K562 (cell line): Measurements from ENCODE around the gene KCNK18. TPM values are rescaled to one million over a fixed set of nuclear protein-coding genes. Genes with fewer than 3 reads are reported as not detected.

Experiments
- ATAC-seq: fragments of 200-7000 bp; cut with Tn5 transposase; 3 replicates; pipeline ENCODE4 v1.9.1; 2020; ENCODE audit warnings: moderate library complexity
- BruUV-seq: library from RNA; stranded (reverse); fragments of 400-500 nt; replicated peaks from 2 replicates; lab custom pipeline; 2021; lab: Mats Ljungman, UMichigan
- CTCF ChIA-PET: fragments of 300-600 bp; formaldehyde crosslinking; extraction: SDS; loops from one replicate; lab custom pipeline; 2021; ENCODE audit warnings: low intra/inter-chr PET ratio; lab: Yijun Ruan, JAX
- POLR2A ChIA-PET: fragments of 300-600, 350-650 bp; sonication (Branson Sonifier 250); formaldehyde crosslinking; extraction: SDS; loops from one replicate; lab custom pipeline; 2021; ENCODE audit warnings: antibody characterized with exemption, inconsistent platforms; lab: Yijun Ruan, JAX
- DNase-seq, 4 experiments: peaks; one replicate each; pipeline versions ENCODE4 v3.0.0 to v3.0.0-alpha.2; 2011 to 2018; ENCODE audit warnings: low spot score in 3 of 4, mixed read lengths in 3 of 4; ENCODE audit errors: extremely low read depth in 1 of 4
- FAIRE-seq: peaks from 2 replicates; lab custom pipeline; 2011; peaks lifted over from hg19 to GRCh38; lab: Jason Lieb, UNC
- H2AFZ ChIP-seq: 2 replicates; pipeline ENCODE4 v1.6.0; 2011; ENCODE audit warnings: low read depth, low read length, control low read depth, inconsistent platforms
- H3K27ac ChIP-seq: fragments of 200-600 bp; 3 replicates; pipeline ENCODE4 v1.8.0; 2011; ENCODE audit warnings: low read depth, mild to moderate bottlenecking, control low read depth, inconsistent platforms, low read length, moderate library complexity, mixed read lengths; ENCODE audit errors: extremely low read depth
- H3K27me3 ChIP-seq, 2 experiments: fragments of 300-600 bp in 1 of 2; 2 replicates in 1 of 2; 3 replicates in 1 of 2; pipeline versions ENCODE4 v1.6.0 to v1.8.0; 2011; ENCODE audit warnings: inconsistent platforms in 2 of 2, low read length in 2 of 2, mild to moderate bottlenecking in 1 of 2, mixed read lengths in 1 of 2, moderate library complexity in 1 of 2; ENCODE audit not compliant: control insufficient read depth in 2 of 2, insufficient read depth in 2 of 2
- H3K36me3 ChIP-seq: fragments of 300-600 bp; 3 replicates; pipeline ENCODE4 v1.8.0; 2011; ENCODE audit warnings: mild to moderate bottlenecking, low read length, inconsistent platforms; ENCODE audit not compliant: control insufficient read depth, insufficient read depth
- H3K4me1 ChIP-seq, 2 experiments: fragments of 200-600 bp in 1 of 2; replicated peaks in 1 of 2; 2 replicates in 1 of 2; 3 replicates in 1 of 2; pipeline versions ENCODE4 v1.5.1 to v1.8.0; 2011; ENCODE audit warnings: inconsistent platforms in 2 of 2, low read length in 2 of 2, mild to moderate bottlenecking in 1 of 2, mixed read lengths in 1 of 2, moderate library complexity in 1 of 2; ENCODE audit not compliant: control insufficient read depth in 2 of 2, insufficient read depth in 2 of 2
- H3K4me2 ChIP-seq: 2 replicates; pipeline ENCODE4 v1.6.1; 2011; ENCODE audit warnings: low read length, control low read depth, inconsistent platforms, mixed read lengths; ENCODE audit not compliant: insufficient read depth
- H3K4me3 ChIP-seq: fragments of 200-600 bp; sonication (generic), shearing (Covaris generic); 2 replicates; pipeline ENCODE4 v1.5.1; 2016; ENCODE audit warnings: control low read depth, inconsistent platforms
- H3K79me2 ChIP-seq: fragments of 200-600 bp; 3 replicates; pipeline ENCODE4 v1.8.0; 2011; ENCODE audit warnings: low read length, inconsistent platforms; ENCODE audit not compliant: control insufficient read depth, insufficient read depth
- H3K9ac ChIP-seq, 2 experiments: 2 replicates each; pipeline versions ENCODE4 v1.6.0 to v1.6.1; 2011; ENCODE audit warnings: low read depth in 2 of 2, low read length in 2 of 2, control low read depth in 1 of 2, inconsistent platforms in 1 of 2, mild to moderate bottlenecking in 1 of 2, mixed read lengths in 1 of 2; ENCODE audit not compliant: insufficient read depth in 1 of 2
- H3K9me1 ChIP-seq: one replicate; pipeline ENCODE4 v1.6.0; 2011; ENCODE audit warnings: inconsistent platforms, mild to moderate bottlenecking, low read length, moderate library complexity; ENCODE audit not compliant: control insufficient read depth, insufficient read depth
- H3K9me3 ChIP-seq: replicated peaks from 2 replicates; pipeline ENCODE4 v1.5.1; 2011; ENCODE audit warnings: low read depth, low read length, inconsistent platforms; ENCODE audit not compliant: control insufficient read depth, insufficient read depth
- H4K20me1 ChIP-seq: replicated peaks from 2 replicates; pipeline ENCODE4 v1.6.1; 2011; ENCODE audit warnings: low read length, inconsistent platforms, mixed read lengths; ENCODE audit not compliant: control insufficient read depth, insufficient read depth
- CEBPB ChIP-seq: fragments of 450-650 bp; IDR thresholded peaks from 2 replicates; pipeline ENCODE4 v1.6.1; 2016; ENCODE audit warnings: missing genetic modification characterization, missing compliant biosample characterization
- NFYB ChIP-seq: IDR thresholded peaks from 2 replicates; pipeline ENCODE4 v1.6.1; 2011; ENCODE audit warnings: mild to moderate bottlenecking, moderate library complexity; ENCODE audit not compliant: insufficient read length; ENCODE audit errors: extremely low read depth
- RAD21 ChIP-seq, 2 experiments: fragments of 250-450 bp in 1 of 2; fragments of 450-650 bp in 1 of 2; sonication (Bioruptor Pico) in 1 of 2; formaldehyde crosslinking in 1 of 2; IDR thresholded peaks in 1 of 2; conservative IDR thresholded peaks in 1 of 2; 2 replicates each; pipeline versions ENCODE4 v1.4.0 to v1.8.0; 2020 to 2022; ENCODE audit warnings: mild to moderate bottlenecking in 2 of 2, moderate library complexity in 1 of 2
- ZNF212 ChIP-seq: fragments of 450-650 bp; formaldehyde crosslinking; IDR thresholded peaks from 2 replicates; pipeline ENCODE4 v1.4.0; 2020; ENCODE audit warnings: mild to moderate bottlenecking
- WGBS: fragments of 100-300 bp; shearing (Covaris generic); methylation state at CpG from one replicate; pipeline ENCODE4 v1.1.6; 2016; ENCODE audit warnings: low coverage, mixed read lengths; ENCODE audit not compliant: insufficient coverage; ENCODE audit errors: missing lambda C conversion rate; 5-methylcytosine and 5-hydroxymethylcytosine counted together
- in situ Hi-C: fragments of 300-500 bp; cut with MboI; formaldehyde crosslinking; loops from 4 replicates; pipeline ENCODE4 v1.15.0; 2018; ENCODE audit warnings: inconsistent platforms, mixed read lengths
- intact Hi-C: fragments of 100-400 bp; cut with micrococcal nuclease; formaldehyde crosslinking; loops from 2 replicates; pipeline ENCODE4 v1.14.2; 2022
- polyA plus RNA-seq, 8 experiments: library from polyadenylated mRNA; depleted of rRNA in 4 of 8; stranded (reverse) in 5 of 8; unstranded in 3 of 8; fragments of >200 nt; fragmentation: Nextera tagmentation in 2 of 8; fragmentation: Illumina TruSeq in 1 of 8; extraction: Ambion mirVana in 2 of 8; extraction: Trizol in 1 of 8; gene quantifications; 2 replicates each; pipeline versions ENCODE4 v1.2.1 to v1.2.3, GENCODE V29; 2011 to 2014; ENCODE audit warnings: inconsistent platforms in 1 of 8, missing spikeins in 1 of 8
- total RNA-seq, 7 experiments: library from RNA; depleted of rRNA in 6 of 7; stranded (reverse); fragments of >200 nt in 6 of 7; fragmentation: Illumina TruSeq in 2 of 7; extraction: Trizol in 2 of 7; gene quantifications; 2 replicates each; pipeline versions ENCODE4 v1.2.1 to v1.2.3, GENCODE V29; 2011 to 2021; ENCODE audit warnings: low replicate concordance in 1 of 7
- TF ChIP-seq, protein P1 (sequence below): fragments of 450-650 bp; formaldehyde crosslinking; IDR thresholded peaks from 2 replicates; pipeline ENCODE4 v1.4.0; 2020; ENCODE audit warnings: mild to moderate bottlenecking, moderate library complexity
- TF ChIP-seq, protein P2 (sequence below), 2 experiments: fragments of 450-650 bp; formaldehyde crosslinking in 1 of 2; IDR thresholded peaks; 2 replicates each; pipeline versions ENCODE4 v1.4.0 to v1.6.1; 2014 to 2020; ENCODE audit warnings: mild to moderate bottlenecking in 2 of 2, borderline replicate concordance in 1 of 2, low read depth in 1 of 2
- TF ChIP-seq, protein P3 (sequence below), 3 experiments: IDR thresholded peaks in 2 of 3; conservative IDR thresholded peaks in 1 of 3; 2 replicates each; pipeline ENCODE4 v1.5.1; 2011 to 2012; ENCODE audit warnings: low read length in 3 of 3, mild to moderate bottlenecking in 3 of 3, control low read depth in 2 of 3, improper control_type of control experiment in 1 of 3, inconsistent platforms in 1 of 3, low read depth in 1 of 3, mixed read lengths in 1 of 3, moderate library complexity in 1 of 3; ENCODE audit not compliant: insufficient read depth in 2 of 3

Gene KCNK18
- total and polyA plus RNA-seq, 9 of the 15 experiments (the other 6 are each of a cell fraction or from before 2014, with no cell fraction given), result not detected

DNA sequence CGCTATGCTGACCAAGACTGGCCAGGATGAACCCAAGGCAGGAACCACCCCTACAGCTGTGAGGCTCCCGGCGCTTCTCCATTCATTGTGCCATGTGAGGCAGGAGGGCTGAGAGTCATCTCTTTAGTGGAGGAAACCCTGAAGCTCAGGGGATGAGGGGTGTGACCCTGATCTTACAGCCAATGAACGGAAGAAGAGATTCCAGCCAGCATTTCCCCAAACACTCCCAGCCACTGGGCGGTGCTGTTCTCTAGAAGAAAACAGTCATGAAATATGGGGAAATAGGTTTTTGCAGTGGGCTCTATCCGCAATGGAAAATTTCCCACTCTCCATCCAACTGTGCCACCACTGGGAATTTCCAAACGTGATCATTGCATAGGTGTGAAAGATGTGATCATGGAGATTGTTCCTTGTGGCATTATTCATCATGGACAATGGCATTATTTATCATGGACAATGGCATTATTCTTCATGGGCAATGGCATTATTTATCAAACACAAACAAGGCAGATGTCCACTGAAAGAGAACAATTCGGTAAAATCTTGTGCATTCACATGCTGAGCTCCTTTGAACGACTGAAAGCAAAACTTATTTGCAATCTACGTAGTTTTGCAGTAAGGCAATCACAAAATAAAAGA lies 29.6 kb downstream of the KCNK18 start:
- ChIA-PET POLR2A (interaction anchor here (0.5 kb wide), 1 partner anchor 92 kb away, joined by 3 read pairs; no protein-coding TSS in a partner anchor), CTCF (interaction anchor here (0.6 to 2.5 kb wide), 2 partner anchors 65 to 93 kb away, joined by 3 to 23 read pairs; no protein-coding TSS in a partner anchor)
- Histone ChIP-seq H3K9me1 (no peaks in the 10 kb centered on the region), H3K9me3 (no peaks in the 10 kb centered on the region), H3K27me3 (peaks cover 2 to 16% of the 10 kb centered on the region in 2 experiments; a peak in 3 of 5 replicates), H2AFZ (no peak overlapping the region), H3K4me2 (no peak overlapping the region), H3K9ac (no peak overlapping the region), H3K79me2 (no peaks in the 10 kb centered on the region), H3K4me3 (no peak overlapping the region), H3K36me3 (no peaks in the 10 kb centered on the region), H4K20me1 (no peaks in the 10 kb centered on the region), H3K27ac (no peak overlapping the region), H3K4me1 (no peaks in the 10 kb centered on the region; a peak in 1 of 5 replicates)
- peak; percentile 92 for ATAC-seq
- BruUV-seq, result no TSS peak
- intact Hi-C loops (loop anchor here (1.0 kb wide), 2 partner anchors 93 to 222 kb away; no protein-coding TSS in a partner anchor), in situ Hi-C loops (loop anchor here (5.0 to 25.0 kb wide), 2 partner anchors 85 to 210 kb away; no protein-coding TSS in a partner anchor)
- peak; percentile 84 for FAIRE-seq
- DNase-seq, result peak; percentile 54 to 71 (median 59)
- 6% methylated on average over 10 of the region's 10 CpGs for WGBS
- TF ChIP-seq RAD21 (CRISPR knock-in tag; conservative IDR thresholded peaks at IDR 0.05 in 1 of 2, IDR thresholded peaks at IDR 0.05 in 1 of 2) (peak; percentile 82 to 87), CEBPB (tag) (peak; percentile 29; the same call in 1 of the 2 replicates), ZNF212 (CRISPR knock-in tag) (no peak), NFYB (peak; percentile 35)
- TF ChIP-seq, protein P1, sequence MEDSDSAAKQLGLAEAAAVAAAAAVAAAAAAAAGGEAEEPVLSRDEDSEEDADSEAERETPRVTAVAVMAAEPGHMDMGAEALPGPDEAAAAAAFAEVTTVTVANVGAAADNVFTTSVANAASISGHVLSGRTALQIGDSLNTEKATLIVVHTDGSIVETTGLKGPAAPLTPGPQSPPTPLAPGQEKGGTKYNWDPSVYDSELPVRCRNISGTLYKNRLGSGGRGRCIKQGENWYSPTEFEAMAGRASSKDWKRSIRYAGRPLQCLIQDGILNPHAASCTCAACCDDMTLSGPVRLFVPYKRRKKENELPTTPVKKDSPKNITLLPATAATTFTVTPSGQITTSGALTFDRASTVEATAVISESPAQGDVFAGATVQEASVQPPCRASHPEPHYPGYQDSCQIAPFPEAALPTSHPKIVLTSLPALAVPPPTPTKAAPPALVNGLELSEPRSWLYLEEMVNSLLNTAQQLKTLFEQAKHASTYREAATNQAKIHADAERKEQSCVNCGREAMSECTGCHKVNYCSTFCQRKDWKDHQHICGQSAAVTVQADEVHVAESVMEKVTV (CRISPR knock-in tag), result peak; percentile 44; the same call in 1 of the 2 replicates
- TF ChIP-seq, protein P2, sequence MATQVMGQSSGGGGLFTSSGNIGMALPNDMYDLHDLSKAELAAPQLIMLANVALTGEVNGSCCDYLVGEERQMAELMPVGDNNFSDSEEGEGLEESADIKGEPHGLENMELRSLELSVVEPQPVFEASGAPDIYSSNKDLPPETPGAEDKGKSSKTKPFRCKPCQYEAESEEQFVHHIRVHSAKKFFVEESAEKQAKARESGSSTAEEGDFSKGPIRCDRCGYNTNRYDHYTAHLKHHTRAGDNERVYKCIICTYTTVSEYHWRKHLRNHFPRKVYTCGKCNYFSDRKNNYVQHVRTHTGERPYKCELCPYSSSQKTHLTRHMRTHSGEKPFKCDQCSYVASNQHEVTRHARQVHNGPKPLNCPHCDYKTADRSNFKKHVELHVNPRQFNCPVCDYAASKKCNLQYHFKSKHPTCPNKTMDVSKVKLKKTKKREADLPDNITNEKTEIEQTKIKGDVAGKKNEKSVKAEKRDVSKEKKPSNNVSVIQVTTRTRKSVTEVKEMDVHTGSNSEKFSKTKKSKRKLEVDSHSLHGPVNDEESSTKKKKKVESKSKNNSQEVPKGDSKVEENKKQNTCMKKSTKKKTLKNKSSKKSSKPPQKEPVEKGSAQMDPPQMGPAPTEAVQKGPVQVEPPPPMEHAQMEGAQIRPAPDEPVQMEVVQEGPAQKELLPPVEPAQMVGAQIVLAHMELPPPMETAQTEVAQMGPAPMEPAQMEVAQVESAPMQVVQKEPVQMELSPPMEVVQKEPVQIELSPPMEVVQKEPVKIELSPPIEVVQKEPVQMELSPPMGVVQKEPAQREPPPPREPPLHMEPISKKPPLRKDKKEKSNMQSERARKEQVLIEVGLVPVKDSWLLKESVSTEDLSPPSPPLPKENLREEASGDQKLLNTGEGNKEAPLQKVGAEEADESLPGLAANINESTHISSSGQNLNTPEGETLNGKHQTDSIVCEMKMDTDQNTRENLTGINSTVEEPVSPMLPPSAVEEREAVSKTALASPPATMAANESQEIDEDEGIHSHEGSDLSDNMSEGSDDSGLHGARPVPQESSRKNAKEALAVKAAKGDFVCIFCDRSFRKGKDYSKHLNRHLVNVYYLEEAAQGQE (IDR thresholded peaks at IDR 0.05; ENCODE audit: borderline replicate concordance), result peak; percentile 66; the same call in 1 of the 2 replicates
- TF ChIP-seq, protein P2 (CRISPR knock-in tag; IDR thresholded peaks at IDR 0.05; ENCODE audit: low read depth), result no peak
- TF ChIP-seq, protein P3, sequence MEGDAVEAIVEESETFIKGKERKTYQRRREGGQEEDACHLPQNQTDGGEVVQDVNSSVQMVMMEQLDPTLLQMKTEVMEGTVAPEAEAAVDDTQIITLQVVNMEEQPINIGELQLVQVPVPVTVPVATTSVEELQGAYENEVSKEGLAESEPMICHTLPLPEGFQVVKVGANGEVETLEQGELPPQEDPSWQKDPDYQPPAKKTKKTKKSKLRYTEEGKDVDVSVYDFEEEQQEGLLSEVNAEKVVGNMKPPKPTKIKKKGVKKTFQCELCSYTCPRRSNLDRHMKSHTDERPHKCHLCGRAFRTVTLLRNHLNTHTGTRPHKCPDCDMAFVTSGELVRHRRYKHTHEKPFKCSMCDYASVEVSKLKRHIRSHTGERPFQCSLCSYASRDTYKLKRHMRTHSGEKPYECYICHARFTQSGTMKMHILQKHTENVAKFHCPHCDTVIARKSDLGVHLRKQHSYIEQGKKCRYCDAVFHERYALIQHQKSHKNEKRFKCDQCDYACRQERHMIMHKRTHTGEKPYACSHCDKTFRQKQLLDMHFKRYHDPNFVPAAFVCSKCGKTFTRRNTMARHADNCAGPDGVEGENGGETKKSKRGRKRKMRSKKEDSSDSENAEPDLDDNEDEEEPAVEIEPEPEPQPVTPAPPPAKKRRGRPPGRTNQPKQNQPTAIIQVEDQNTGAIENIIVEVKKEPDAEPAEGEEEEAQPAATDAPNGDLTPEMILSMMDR (IDR thresholded peaks at IDR 0.05 in 2 of 3, conservative IDR thresholded peaks at IDR 0.05 in 1 of 3; ENCODE audit: insufficient read depth in 2 of 3, low read depth in 1 of 3, low read length in 3 of 3), result peak; percentile 69 to 85 (median 82)
